CD14-positive monocyte (primary cell): ENCODE results near the gene SNX32. TPM values are rescaled to one million over a fixed set of nuclear protein-coding genes. Genes with fewer than 3 reads are reported as not detected.

ENCODE experiments used
- DNase-seq, 3 donors: peaks; one replicate each; pipeline ENCODE4 v3.0.0-alpha.2; 2011 to 2022
- H2AFZ ChIP-seq: 2 replicates; pipeline ENCODE4 v1.6.0; 2012; ENCODE audit warnings: mild to moderate bottlenecking, low read depth, low read length, inconsistent platforms; ENCODE audit not compliant: insufficient read depth, poor library complexity, severe bottlenecking
- H3K27ac ChIP-seq, 2 donors: 1 replicate in 1 of 2; 2 replicates in 1 of 2; pipeline ENCODE4 v1.5.1; 2012 to 2013; ENCODE audit warnings: low read length in 2 of 2, control low read depth in 1 of 2, inconsistent platforms in 1 of 2, low read depth in 1 of 2, mild to moderate bottlenecking in 1 of 2
- H3K27me3 ChIP-seq, 2 donors: one replicate each; pipeline versions ENCODE4 v1.6.0 to v1.6.1; 2011 to 2013; ENCODE audit warnings: low read length in 2 of 2; ENCODE audit not compliant: control insufficient read depth in 2 of 2, insufficient read depth in 2 of 2
- H3K36me3 ChIP-seq, 2 donors: replicated peaks in 1 of 2; 1 replicate in 1 of 2; 2 replicates in 1 of 2; pipeline versions ENCODE4 v1.5.1 to v1.6.1; 2012 to 2013; ENCODE audit warnings: low read length in 2 of 2, control low read depth in 1 of 2, inconsistent platforms in 1 of 2, mild to moderate bottlenecking in 1 of 2; ENCODE audit not compliant: insufficient read depth in 2 of 2, control insufficient read depth in 1 of 2
- H3K4me1 ChIP-seq, 2 donors: 1 replicate in 1 of 2; 2 replicates in 1 of 2; pipeline versions ENCODE4 v1.5.1 to v1.6.1; 2012 to 2013; ENCODE audit warnings: low read length in 2 of 2, control low read depth in 1 of 2, inconsistent platforms in 1 of 2, mild to moderate bottlenecking in 1 of 2, moderate library complexity in 1 of 2; ENCODE audit not compliant: insufficient read depth in 2 of 2, control insufficient read depth in 1 of 2
- H3K4me2 ChIP-seq: replicated peaks from 2 replicates; pipeline ENCODE3; 2012; ENCODE audit warnings: low read length, moderate library complexity, mild to moderate bottlenecking; ENCODE audit not compliant: poor library complexity, severe bottlenecking; ENCODE audit errors: extremely low read depth
- H3K4me3 ChIP-seq, 3 experiments: fragments of 200-600 bp in 1 of 3; sonication (generic) in 1 of 3; replicated peaks in 1 of 3; 1 replicate in 2 of 3; 2 replicates in 1 of 3; pipeline ENCODE4 v1.5.1; 2011 to 2013; ENCODE audit warnings: low read length in 3 of 3, mild to moderate bottlenecking in 3 of 3, control low read depth in 2 of 3, low read depth in 2 of 3, inconsistent platforms in 1 of 3, moderate library complexity in 1 of 3
- H3K79me2 ChIP-seq: 2 replicates; pipeline ENCODE4 v1.6.0; 2012; ENCODE audit warnings: mild to moderate bottlenecking, control low read depth, inconsistent platforms, low read length, moderate library complexity; ENCODE audit not compliant: insufficient read depth
- H3K9ac ChIP-seq: 2 replicates; pipeline ENCODE4 v1.6.0; 2017; ENCODE audit warnings: low read length, mild to moderate bottlenecking; ENCODE audit not compliant: insufficient read depth, poor library complexity, severe bottlenecking
- H3K9me3 ChIP-seq, 2 donors: replicated peaks in 1 of 2; 1 replicate in 1 of 2; 2 replicates in 1 of 2; pipeline versions ENCODE4 v1.5.1 to v1.6.1; 2012 to 2013; ENCODE audit warnings: low read length in 2 of 2, control low read depth in 1 of 2; ENCODE audit not compliant: control insufficient read depth in 1 of 2, insufficient read depth in 1 of 2
- H4K20me1 ChIP-seq: 2 replicates; pipeline ENCODE4 v1.6.0; 2012; ENCODE audit warnings: mild to moderate bottlenecking, low read length, control low read depth, moderate library complexity; ENCODE audit not compliant: insufficient read depth
- H3K27ac Mint-ChIP-seq, 7 donors: one replicate each; pipeline ENCODE4 v1.8.0; 2020; ENCODE audit warnings: mild to moderate bottlenecking in 7 of 7, mixed read lengths in 7 of 7, moderate library complexity in 6 of 7, inconsistent platforms in 2 of 7
- H3K27me3 Mint-ChIP-seq, 3 donors: one replicate each; pipeline ENCODE4 v1.8.0; 2021 to 2022; ENCODE audit warnings: low read depth in 3 of 3, mild to moderate bottlenecking in 3 of 3, mixed read lengths in 3 of 3, moderate library complexity in 3 of 3, inconsistent platforms in 1 of 3
- H3K36me3 Mint-ChIP-seq, 2 donors: one replicate each; pipeline ENCODE4 v1.8.0; 2020; ENCODE audit warnings: mixed read lengths in 2 of 2, inconsistent platforms in 1 of 2, mild to moderate bottlenecking in 1 of 2
- H3K4me1 Mint-ChIP-seq: one replicate; pipeline ENCODE4 v1.8.0; 2020; ENCODE audit warnings: mild to moderate bottlenecking, mixed read lengths
- H3K4me3 Mint-ChIP-seq, 2 donors: one replicate each; pipeline ENCODE4 v1.8.0; 2020; ENCODE audit warnings: mild to moderate bottlenecking in 2 of 2, mixed read lengths in 2 of 2, moderate library complexity in 1 of 2
- H3K9me3 Mint-ChIP-seq, 7 donors: one replicate each; pipeline ENCODE4 v1.8.0; 2020 to 2022; ENCODE audit warnings: mixed read lengths in 7 of 7, mild to moderate bottlenecking in 6 of 7, moderate library complexity in 6 of 7, inconsistent platforms in 2 of 7
- CTCF ChIP-seq: fragments of 200-600 bp; IDR thresholded peaks from one replicate; pipeline ENCODE4 v1.8.0; 2022; ENCODE audit warnings: antibody characterized with exemption, mild to moderate bottlenecking
- WGBS: methylation state at CpG from one replicate; pipeline ENCODE4 v1.1.5; 2013; ENCODE audit warnings: missing lambda C conversion rate; ENCODE audit not compliant: insufficient coverage; 5-methylcytosine and 5-hydroxymethylcytosine counted together
- intact Hi-C, 2 donors: fragments of 100-400 bp; cut with micrococcal nuclease; formaldehyde crosslinking; loops; one replicate each; pipeline versions ENCODE4 v1.15.0 to v1.15.1; 2023
- polyA plus RNA-seq, 3 donors: library from polyadenylated mRNA; depleted of rRNA in 1 of 3; unstranded in 2 of 3; stranded (reverse) in 1 of 3; fragments of 300-500 nt in 2 of 3; fragments of >200 nt in 1 of 3; fragmentation: Illumina TruSeq in 2 of 3; gene quantifications; 1 replicate in 2 of 3; 2 replicates in 1 of 3; pipeline ENCODE4 v1.2.3, GENCODE V29; 2012 to 2021

SNX32 gene
- polyA plus RNA-seq, 3 donors: 0.07 to 0.40 (median 0.12) TPM

- Histone ChIP-seq H3K79me2 (peaks cover 12% of the 10 kb centered on the region), H3K36me3 (no peaks in the 10 kb centered on the region), H4K20me1 (no peaks in the 10 kb centered on the region), H3K4me2 (no peak overlapping the region), H3K9ac (no peak overlapping the region), H3K4me3 (no peak overlapping the region), H3K27ac (no peak overlapping the region), H3K9me3 (no peaks in the 10 kb centered on the region), H2AFZ (peak overlapping the region; percentile 49), H3K4me1 (peaks cover 26 to 31% of the 10 kb centered on the region in 2 donors), H3K27me3 (no peaks in the 10 kb centered on the region)
- peaks cover 32% of the 10 kb centered on the region for H3K4me1 Mint-ChIP-seq
- peaks cover 0 to 2% (median 0%) of the 10 kb centered on the region in 7 donors for H3K9me3 Mint-ChIP-seq
- intact Hi-C loops: no loop called here
- peak; percentile 12 to 56 (median 22) for DNase-seq
- H3K36me3 Mint-ChIP-seq: peaks cover 0 to 5% of the 10 kb centered on the region in 2 donors
- H3K27me3 Mint-ChIP-seq: peaks cover 0 to 4% (median 2%) of the 10 kb centered on the region in 3 donors
- no peak overlapping the region for H3K27ac Mint-ChIP-seq
- no peak for TF ChIP-seq CTCF
- no peak overlapping the region for H3K4me3 Mint-ChIP-seq
- 37% methylated on average over 8 of the region's 8 CpGs for WGBS
Measured at GRCh38 chr11:65821107-65821506, 12.7 kb upstream of the SNX32 start.

GRCh38 chr11:65822776-65823528, 10.8 kb upstream of the SNX32 start:
- Histone ChIP-seq H3K4me2 (no peak overlapping the region), H3K27ac (no peak overlapping the region), H3K9me3 (no peaks in the 10 kb centered on the region), H3K4me3 (no peak overlapping the region), H3K79me2 (no peaks in the 10 kb centered on the region), H3K9ac (no peak overlapping the region), H2AFZ (no peak overlapping the region), H4K20me1 (no peaks in the 10 kb centered on the region), H3K36me3 (no peaks in the 10 kb centered on the region), H3K4me1 (peaks cover 15 to 17% of the 10 kb centered on the region in 2 donors), H3K27me3 (no peaks in the 10 kb centered on the region)
- 82% methylated on average over 10 of the region's 15 CpGs for WGBS
- peaks cover 0 to 6% (median 2%) of the 10 kb centered on the region in 3 donors for H3K27me3 Mint-ChIP-seq
- intact Hi-C loops: no loop called here
- peaks cover 23% of the 10 kb centered on the region for H3K4me1 Mint-ChIP-seq
- no peak for TF ChIP-seq CTCF
- no peaks in the 10 kb centered on the region for H3K36me3 Mint-ChIP-seq
- H3K9me3 Mint-ChIP-seq: peaks cover 0 to 2% (median 0%) of the 10 kb centered on the region in 7 donors
- H3K27ac Mint-ChIP-seq: no peak overlapping the region
- DNase-seq: no peak
- no peak overlapping the region for H3K4me3 Mint-ChIP-seq
